SJSA1 (cell line): ENCODE data around the gene ABCD3. TPM values are rescaled to one million over a fixed set of nuclear protein-coding genes. Genes with fewer than 3 reads are reported as not detected.
"Not testable (repeated sequence)": the region's sequence is repeated elsewhere in the genome, so short reads cannot be mapped to it uniquely, and the experiment has no call there.

Experiments used
- DNase-seq, 2 experiments: peaks; one replicate each; pipeline ENCODE4 v3.0.0-alpha.2; 2015 to 2020; ENCODE audit warnings: low spot score in 2 of 2, low read depth in 1 of 2
- H3K27ac ChIP-seq: fragments of 250-450 bp; sonication (Bioruptor Pico); 2 replicates; pipeline ENCODE4 v1.5.1; 2020; ENCODE audit warnings: mild to moderate bottlenecking, moderate library complexity
- H3K27me3 ChIP-seq: fragments of 250-450 bp; sonication (Bioruptor Pico); replicated peaks from 2 replicates; pipeline ENCODE4 v1.5.1; 2020; ENCODE audit warnings: mild to moderate bottlenecking, moderate library complexity
- H3K36me3 ChIP-seq: fragments of 250-450 bp; sonication (Bioruptor Pico); 2 replicates; pipeline ENCODE4 v1.5.1; 2020; ENCODE audit warnings: mild to moderate bottlenecking
- H3K4me1 ChIP-seq: fragments of 250-450 bp; sonication (Bioruptor Pico); replicated peaks from 2 replicates; pipeline ENCODE4 v1.6.1; 2021; ENCODE audit warnings: mild to moderate bottlenecking
- H3K4me3 ChIP-seq: fragments of 250-450 bp; sonication (Bioruptor Pico); 2 replicates; pipeline ENCODE4 v1.5.1; 2020; ENCODE audit warnings: mild to moderate bottlenecking
- H3K9me3 ChIP-seq: fragments of 250-450 bp; sonication (Bioruptor Pico); replicated peaks from 2 replicates; pipeline ENCODE4 v1.5.1; 2020; ENCODE audit warnings: mild to moderate bottlenecking
- total RNA-seq: library from RNA; depleted of rRNA; stranded (reverse); fragments of >200 nt; shearing (Covaris generic); gene quantifications from 2 replicates; pipeline ENCODE4 v1.2.3, GENCODE V29; 2014

The ABCD3 gene
- total RNA-seq, 1 experiment from 2014 or later: 53.4 TPM

GRCh38 chr1:94422115-94422820, 4.1 kb downstream of the ABCD3 start:
- DNase-seq: peak in 1 of 2 experiments; percentile 9
- Histone ChIP-seq H3K4me1 (peaks cover 19% of the 10 kb centered on the region), H3K27ac (no peak overlapping the region), H3K36me3 (0 out of 2 replicates have a peak, but pooled peaks cover 4% of the 10 kb centered on the region), H3K9me3 (no peaks in the 10 kb centered on the region), H3K27me3 (no peaks in the 10 kb centered on the region), H3K4me3 (no peak overlapping the region)

GRCh38 chr1:94425821-94426484, 7.8 kb downstream of the ABCD3 start:
- Histone ChIP-seq H3K4me1 (peaks cover 10% of the 10 kb centered on the region), H3K4me3 (no peak overlapping the region), H3K36me3 (no peaks in the 10 kb centered on the region), H3K27me3 (no peaks in the 10 kb centered on the region), H3K27ac (no peak overlapping the region), H3K9me3 (no peaks in the 10 kb centered on the region)
- no peak for DNase-seq

- not testable (repeated sequence) for H3K27ac ChIP-seq, H3K9me3 ChIP-seq, DNase-seq, H3K4me3 ChIP-seq, H3K27me3 ChIP-seq, H3K36me3 ChIP-seq
- peaks cover 10% of the 10 kb centered on the region for H3K4me1 ChIP-seq
Observed at GRCh38 chr1:94426485-94426870, 8.3 kb downstream of the ABCD3 start.

- no peak for DNase-seq
- H3K4me3 ChIP-seq: no peak overlapping the region
- H3K27me3 ChIP-seq: no peaks in the 10 kb centered on the region
- no peaks in the 10 kb centered on the region for H3K9me3 ChIP-seq
- no peaks in the 10 kb centered on the region for H3K36me3 ChIP-seq
- no peak overlapping the region for H3K27ac ChIP-seq
- no peaks in the 10 kb centered on the region for H3K4me1 ChIP-seq
Observed at GRCh38 chr1:94428441-94428840, 10.3 kb downstream of the ABCD3 start.

- H3K27ac ChIP-seq, H3K36me3 ChIP-seq, H3K27me3 ChIP-seq, H3K4me1 ChIP-seq, DNase-seq, H3K9me3 ChIP-seq, H3K4me3 ChIP-seq: not testable (repeated sequence)
Observed at GRCh38 chr1:94428927-94429528, 10.8 kb downstream of the ABCD3 start.

GRCh38 chr1:94430066-94430465, 11.9 kb downstream of the ABCD3 start:
- not testable (repeated sequence) for H3K9me3 ChIP-seq, H3K4me1 ChIP-seq, DNase-seq, H3K36me3 ChIP-seq, H3K27ac ChIP-seq, H3K4me3 ChIP-seq, H3K27me3 ChIP-seq

- Histone ChIP-seq H3K4me3 (no peak overlapping the region), H3K4me1 (0 out of 2 replicates have a peak, but pooled peaks cover 3% of the 10 kb centered on the region), H3K27me3 (no peaks in the 10 kb centered on the region), H3K9me3 (no peaks in the 10 kb centered on the region), H3K27ac (no peak overlapping the region), H3K36me3 (peaks cover 4% of the 10 kb centered on the region; the same call in 1 of the 2 replicates)
- no peak for DNase-seq
Observed at GRCh38 chr1:94433866-94434265, 15.7 kb downstream of the ABCD3 start.

- H3K4me3 ChIP-seq: no peak overlapping the region
- H3K9me3 ChIP-seq: no peaks in the 10 kb centered on the region
- no peak overlapping the region for H3K27ac ChIP-seq
- H3K36me3 ChIP-seq: peaks cover 4% of the 10 kb centered on the region; the same call in 1 of the 2 replicates
- 0 out of 2 replicates have a peak, but pooled peaks cover 3% of the 10 kb centered on the region for H3K4me1 ChIP-seq
- H3K27me3 ChIP-seq: no peaks in the 10 kb centered on the region
- no peak for DNase-seq
Observed at GRCh38 chr1:94434365-94435045, 16.3 kb downstream of the ABCD3 start.

- no peak overlapping the region for H3K27ac ChIP-seq
- H3K9me3 ChIP-seq: no peaks in the 10 kb centered on the region; the same call in 1 of the 2 replicates
- no peak for DNase-seq
- no peaks in the 10 kb centered on the region for H3K27me3 ChIP-seq
- 0 out of 2 replicates have a peak, but pooled peaks cover 3% of the 10 kb centered on the region for H3K4me1 ChIP-seq
- no peak overlapping the region for H3K4me3 ChIP-seq
- peaks cover 4% of the 10 kb centered on the region; the same call in 1 of the 2 replicates for H3K36me3 ChIP-seq
Observed at GRCh38 chr1:94438692-94439276, 20.6 kb downstream of the ABCD3 start.

GRCh38 chr1:94440088-94440487, 21.9 kb downstream of the ABCD3 start:
- no peak overlapping the region for H3K4me3 ChIP-seq
- no peak overlapping the region for H3K27ac ChIP-seq
- H3K27me3 ChIP-seq: no peaks in the 10 kb centered on the region
- H3K36me3 ChIP-seq: peaks cover 4% of the 10 kb centered on the region; the same call in 1 of the 2 replicates
- no peak for DNase-seq
- 0 out of 2 replicates have a peak, but pooled peaks cover 3% of the 10 kb centered on the region for H3K4me1 ChIP-seq
- H3K9me3 ChIP-seq: peaks cover 4% of the 10 kb centered on the region

- H3K4me3 ChIP-seq, H3K27ac ChIP-seq, DNase-seq, H3K27me3 ChIP-seq, H3K4me1 ChIP-seq, H3K36me3 ChIP-seq, H3K9me3 ChIP-seq: not testable (repeated sequence)
Observed at GRCh38 chr1:94443067-94443466, 24.9 kb downstream of the ABCD3 start.

- not testable (repeated sequence) for H3K36me3 ChIP-seq, DNase-seq, H3K9me3 ChIP-seq
Observed at GRCh38 chr1:94444819-94445218, 26.6 kb downstream of the ABCD3 start.

GRCh38 chr1:94445733-94446132, 27.5 kb downstream of the ABCD3 start:
- peaks cover 12% of the 10 kb centered on the region for H3K9me3 ChIP-seq
- not testable (repeated sequence) for H3K27me3 ChIP-seq, DNase-seq, H3K27ac ChIP-seq, H3K4me3 ChIP-seq, H3K4me1 ChIP-seq
- peaks cover 18% of the 10 kb centered on the region for H3K36me3 ChIP-seq

More at GRCh38 chr1:94444819-94445218, 26.6 kb downstream of the ABCD3 start:
- not testable (repeated sequence) for H3K4me1 ChIP-seq, H3K27ac ChIP-seq, H3K4me3 ChIP-seq, H3K27me3 ChIP-seq
